ENCODE measurements around the gene TUBA1B.

The TUBA1B gene

GRCh38 chr12:49126852-49127763 lies 4.1 kb downstream of the TUBA1B start:
- DNase-seq (ENCODE audit: low read depth in 2 of 2) = no peak

- DNase-seq (ENCODE audit: low read depth in 2 of 2) = no peak
These were observed 10.0 kb downstream of the TUBA1B start for GRCh38 chr12:49121047-49121696.

- DNase-seq (ENCODE audit: low read depth in 2 of 2) = no peak
These were observed 20.0 kb downstream of the TUBA1B start for GRCh38 chr12:49111206-49111605.

- DNase-seq (ENCODE audit: low read depth in 2 of 2) = peak; percentile 91 to 93
These were observed 20.6 kb downstream of the TUBA1B start, which contains the start of gene LMBR1L for GRCh38 chr12:49110464-49111155. LMBR1L (minus strand) TSS chr12:49110847; CDS start chr12:49110555, 292 bp downstream.

- DNase-seq (ENCODE audit: low read depth in 2 of 2) = no peak
These were observed 21.3 kb downstream of the TUBA1B start for GRCh38 chr12:49109641-49110463.

GRCh38 chr12:49108958-49109404 lies 22.2 kb downstream of the TUBA1B start:
- no peak for DNase-seq (ENCODE audit: low read depth in 2 of 2)

GRCh38 chr12:49105504-49106084 lies 25.6 kb downstream of the TUBA1B start:
- DNase-seq (ENCODE audit: low read depth in 2 of 2) = no peak

GRCh38 chr12:49104822-49105221 lies 26.4 kb downstream of the TUBA1B start:
- no peak for DNase-seq (ENCODE audit: low read depth in 2 of 2)

GRCh38 chr12:49100380-49100779 lies 30.8 kb downstream of the TUBA1B start:
- DNase-seq (ENCODE audit: low read depth in 2 of 2) = no peak

- no peak for DNase-seq (ENCODE audit: low read depth in 2 of 2)
These were observed 32.5 kb downstream of the TUBA1B start for GRCh38 chr12:49098703-49099102.

GRCh38 chr12:49098035-49098451 lies 33.2 kb downstream of the TUBA1B start:
- DNase-seq (ENCODE audit: low read depth in 2 of 2) = peak; percentile 37 to 50

- no peak for DNase-seq (ENCODE audit: low read depth in 2 of 2)
These were observed 33.8 kb downstream of the TUBA1B start for GRCh38 chr12:49097381-49097780.

- no peak for DNase-seq (ENCODE audit: low read depth in 2 of 2)
These were observed 36.2 kb downstream of the TUBA1B start for GRCh38 chr12:49094975-49095365.

- DNase-seq (ENCODE audit: low read depth in 2 of 2) = no peak
These were observed 36.8 kb downstream of the TUBA1B start, which contains the start of gene DHH for GRCh38 chr12:49094160-49094974. DHH (minus strand) TSS chr12:49094801; CDS start chr12:49094512, 289 bp downstream.

- no peak for DNase-seq (ENCODE audit: low read depth in 2 of 2)
These were observed 37.4 kb downstream of the TUBA1B start for GRCh38 chr12:49093792-49094159.

- no peak for DNase-seq (ENCODE audit: low read depth in 2 of 2)
These were observed 38.3 kb downstream of the TUBA1B start for GRCh38 chr12:49092816-49093406.

- DNase-seq (ENCODE audit: low read depth in 2 of 2) = peak in 1 of 2 donors; percentile 58
These were observed 38.9 kb downstream of the TUBA1B start for GRCh38 chr12:49092086-49092815.

- no peak for DNase-seq (ENCODE audit: low read depth in 2 of 2)
These were observed 39.4 kb downstream of the TUBA1B start for GRCh38 chr12:49091836-49092085.
